Endothelial cell of umbilical vein (primary cell): ENCODE results near the gene PRKAG2. TPM values are rescaled to one million over a fixed set of nuclear protein-coding genes. Genes with fewer than 3 reads are reported as not detected.

Experiments
- BruUV-seq: library from RNA; stranded (reverse); fragments of 400-500 nt; replicated peaks from 2 replicates; lab custom pipeline; 2021; lab: Mats Ljungman, UMichigan
- CTCF ChIA-PET: fragments of 300-600, 350-600 bp; sonication (Branson Sonifier 250); formaldehyde crosslinking; loops from one replicate; lab custom pipeline; 2021; ENCODE audit warnings: antibody characterized with exemption, inconsistent platforms; lab: Charles Lee
- POLR2A ChIA-PET: fragments of 300-600, 350-600 bp; sonication (Branson Sonifier 250); formaldehyde crosslinking; loops from one replicate; lab custom pipeline; 2021; ENCODE audit warnings: antibody characterized with exemption, inconsistent platforms; lab: Charles Lee
- DNase-seq: peaks from one replicate; pipeline ENCODE4 v3.0.0-alpha.2; 2011; ENCODE audit warnings: low read depth, low spot score
- FAIRE-seq: peaks from 2 replicates; lab custom pipeline; 2011; peaks lifted over from hg19 to GRCh38; lab: Jason Lieb, UNC
- H2AFZ ChIP-seq: 2 replicates; pipeline ENCODE4 v1.6.0; 2012; ENCODE audit warnings: low read depth, low read length, control low read depth, inconsistent platforms
- H3K27ac ChIP-seq: 2 replicates; pipeline ENCODE4 v1.5.1; 2011; ENCODE audit warnings: low read depth, mild to moderate bottlenecking, control low read depth, low read length, moderate library complexity; ENCODE audit not compliant: insufficient read depth
- H3K27me3 ChIP-seq, 2 experiments: 2 replicates each; pipeline versions ENCODE4 v1.6.0 to v1.6.1; 2011; ENCODE audit warnings: low read length in 2 of 2, mixed read lengths in 1 of 2; ENCODE audit not compliant: control insufficient read depth in 2 of 2, insufficient read depth in 2 of 2
- H3K36me3 ChIP-seq, 2 experiments: 2 replicates in 1 of 2; 3 replicates in 1 of 2; pipeline ENCODE4 v1.5.1; 2011; ENCODE audit warnings: low read length in 2 of 2, mild to moderate bottlenecking in 1 of 2, moderate library complexity in 1 of 2; ENCODE audit not compliant: control insufficient read depth in 2 of 2, insufficient read depth in 2 of 2; ENCODE audit errors: extremely low read depth in 1 of 2
- H3K4me1 ChIP-seq: 3 replicates; pipeline ENCODE4 v1.5.1; 2011; ENCODE audit warnings: mild to moderate bottlenecking, low read length; ENCODE audit not compliant: control insufficient read depth, insufficient read depth; ENCODE audit errors: extremely low read depth
- H3K4me2 ChIP-seq: 2 replicates; pipeline ENCODE4 v1.6.1; 2011; ENCODE audit warnings: low read length, control low read depth, mixed read lengths; ENCODE audit not compliant: insufficient read depth
- H3K4me3 ChIP-seq, 3 experiments: fragments of 200-600 bp in 1 of 3; sonication (generic), shearing (Covaris generic) in 1 of 3; replicated peaks in 1 of 3; 2 replicates each; pipeline ENCODE4 v1.5.1; 2011 to 2016; ENCODE audit warnings: control low read depth in 3 of 3, low read length in 3 of 3, mild to moderate bottlenecking in 2 of 3, inconsistent platforms in 1 of 3, low read depth in 1 of 3, moderate library complexity in 1 of 3; ENCODE audit not compliant: insufficient read depth in 1 of 3
- H3K79me2 ChIP-seq: 2 replicates; pipeline ENCODE4 v1.6.0; 2012; ENCODE audit warnings: low read length, inconsistent platforms; ENCODE audit not compliant: control insufficient read depth, insufficient read depth
- H3K9ac ChIP-seq: replicated peaks from 2 replicates; pipeline ENCODE3; 2011; ENCODE audit warnings: low read length, control low read depth; ENCODE audit not compliant: insufficient read depth; ENCODE audit errors: extremely low read depth
- H3K9me1 ChIP-seq: replicated peaks from 3 replicates; pipeline ENCODE4 v1.6.0; 2011; ENCODE audit warnings: mild to moderate bottlenecking, low read length; ENCODE audit not compliant: control insufficient read depth, insufficient read depth; ENCODE audit errors: extremely low read depth
- H3K9me3 ChIP-seq: replicated peaks from 2 replicates; pipeline ENCODE4 v1.5.1; 2012; ENCODE audit warnings: low read length, inconsistent platforms; ENCODE audit not compliant: control insufficient read depth, insufficient read depth
- H4K20me1 ChIP-seq: replicated peaks from 2 replicates; pipeline ENCODE3; 2011; ENCODE audit warnings: mild to moderate bottlenecking, low read length; ENCODE audit not compliant: control insufficient read depth, insufficient read depth; ENCODE audit errors: extremely low read depth
- EZH2 ChIP-seq: IDR thresholded peaks from 2 replicates; pipeline ENCODE4 v1.6.1; 2012; ENCODE audit warnings: borderline replicate concordance, low read depth, mild to moderate bottlenecking, moderate library complexity, low read length, inconsistent platforms; ENCODE audit not compliant: severe bottlenecking
- FOS ChIP-seq: IDR thresholded peaks from 2 replicates; pipeline ENCODE4 v1.6.1; 2011; ENCODE audit warnings: mild to moderate bottlenecking, low read length, moderate library complexity, borderline replicate concordance; ENCODE audit not compliant: insufficient read depth
- GATA2 ChIP-seq: IDR thresholded peaks from 2 replicates; pipeline ENCODE4 v1.7.0; 2011; ENCODE audit warnings: low read depth, mild to moderate bottlenecking, moderate library complexity, mixed read lengths, low read length; ENCODE audit not compliant: insufficient read length, insufficient read depth
- JUN ChIP-seq: IDR thresholded peaks from 2 replicates; pipeline ENCODE4 v1.6.1; 2011; ENCODE audit warnings: borderline replicate concordance, low read depth; ENCODE audit not compliant: insufficient read length, insufficient read depth
- POLR2A ChIP-seq: IDR thresholded peaks from 2 replicates; pipeline ENCODE4 v1.6.1; 2012; ENCODE audit warnings: low read depth, mild to moderate bottlenecking, control low read depth, low read length
- dilution Hi-C: fragments of 300-500 bp; cut with MboI; formaldehyde crosslinking; loops from one replicate; pipeline ENCODE4 v1.15.0; 2019; ENCODE audit warnings: low sequenced_read_pairs; ENCODE audit not compliant: extremely low pct_ligation_motif_present
- intact Hi-C: fragments of 100-400 bp; cut with micrococcal nuclease; formaldehyde crosslinking; loops from one replicate; pipeline ENCODE4 v1.10.0; 2022
- polyA plus RNA-seq, 4 experiments: library from polyadenylated mRNA; depleted of rRNA in 3 of 4; stranded (reverse) in 3 of 4; unstranded in 1 of 4; fragments of >200 nt; gene quantifications; 2 replicates each; pipeline versions ENCODE4 v1.2.1 to v1.2.3, GENCODE V29; 2011 to 2012; ENCODE audit warnings: missing spikeins in 1 of 4
- total RNA-seq: library from RNA; stranded (reverse); gene quantifications from 2 replicates; pipeline ENCODE4 v1.2.3, GENCODE V29; 2021
- TF ChIP-seq, protein P1 (sequence below), 2 donors: IDR thresholded peaks; 1 replicate in 1 of 2; 2 replicates in 1 of 2; pipeline ENCODE4 v1.5.1; 2011; ENCODE audit warnings: low read length in 2 of 2, mild to moderate bottlenecking in 2 of 2, moderate library complexity in 2 of 2, control low read depth in 1 of 2, inconsistent platforms in 1 of 2, low read depth in 1 of 2; ENCODE audit not compliant: insufficient read depth in 1 of 2; ENCODE audit errors: extremely low read depth in 1 of 2

PRKAG2 gene
- total and polyA plus RNA-seq, 2 donors (not counting 3 experiments of a cell fraction or from before 2014, with no cell fraction given), result 19.3 to 51.5 TPM

DNA sequence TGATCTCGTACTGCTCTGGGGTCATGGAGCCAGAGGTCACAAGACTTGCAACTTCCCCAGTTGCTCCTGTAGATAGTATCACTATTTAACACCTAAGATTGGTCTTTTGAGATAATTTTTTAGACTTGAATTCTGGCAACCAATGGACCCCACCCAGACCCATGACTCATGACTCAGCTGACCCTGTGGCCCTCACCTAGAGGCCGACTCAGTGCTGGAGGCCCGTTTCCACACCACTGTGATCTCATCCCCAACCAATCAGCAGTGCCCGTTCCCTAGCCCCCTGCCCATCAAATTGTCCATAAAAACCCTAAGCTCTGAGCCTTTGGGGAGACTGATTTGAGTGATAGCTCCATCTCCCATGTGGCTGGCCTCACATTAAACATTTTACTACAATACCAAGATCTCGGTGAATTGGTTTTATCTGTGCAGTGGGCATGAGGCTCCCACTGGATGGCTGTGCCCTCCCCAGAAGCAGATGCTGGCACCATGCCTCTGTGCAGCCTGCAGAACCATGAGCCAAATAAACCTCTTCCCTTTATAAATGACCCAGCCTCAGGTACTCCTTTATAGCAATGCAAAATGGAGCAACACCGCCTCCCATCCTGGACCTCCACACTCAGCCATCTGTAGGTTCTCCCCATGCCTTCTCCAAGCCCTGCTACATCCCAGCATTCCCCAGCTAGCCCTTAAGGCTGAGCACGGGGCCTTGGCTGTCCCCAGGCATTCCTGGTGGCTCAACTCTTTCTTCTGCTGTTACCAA is 98.8 kb downstream of the PRKAG2 start:
- no TSS peak for BruUV-seq
- Histone ChIP-seq H3K27me3 (peaks cover 5 to 9% of the 10 kb centered on the region in 2 experiments), H3K27ac (no peak overlapping the region), H3K4me1 (peaks cover 4% of the 10 kb centered on the region), H3K79me2 (no peaks in the 10 kb centered on the region), H3K4me2 (no peak overlapping the region), H3K36me3 (no peaks in the 10 kb centered on the region), H3K9me1 (no peaks in the 10 kb centered on the region), H3K9me3 (no peaks in the 10 kb centered on the region), H2AFZ (no peak overlapping the region), H3K4me3 (no peak overlapping the region), H4K20me1 (no peaks in the 10 kb centered on the region), H3K9ac (no peak overlapping the region)
- FAIRE-seq, result no peak
- POLR2A ChIA-PET, result no interaction called here
- TF ChIP-seq GATA2 (no peak), EZH2 (no peak), FOS (no peak), POLR2A (no peak), JUN (no peak)
- TF ChIP-seq, protein P1, sequence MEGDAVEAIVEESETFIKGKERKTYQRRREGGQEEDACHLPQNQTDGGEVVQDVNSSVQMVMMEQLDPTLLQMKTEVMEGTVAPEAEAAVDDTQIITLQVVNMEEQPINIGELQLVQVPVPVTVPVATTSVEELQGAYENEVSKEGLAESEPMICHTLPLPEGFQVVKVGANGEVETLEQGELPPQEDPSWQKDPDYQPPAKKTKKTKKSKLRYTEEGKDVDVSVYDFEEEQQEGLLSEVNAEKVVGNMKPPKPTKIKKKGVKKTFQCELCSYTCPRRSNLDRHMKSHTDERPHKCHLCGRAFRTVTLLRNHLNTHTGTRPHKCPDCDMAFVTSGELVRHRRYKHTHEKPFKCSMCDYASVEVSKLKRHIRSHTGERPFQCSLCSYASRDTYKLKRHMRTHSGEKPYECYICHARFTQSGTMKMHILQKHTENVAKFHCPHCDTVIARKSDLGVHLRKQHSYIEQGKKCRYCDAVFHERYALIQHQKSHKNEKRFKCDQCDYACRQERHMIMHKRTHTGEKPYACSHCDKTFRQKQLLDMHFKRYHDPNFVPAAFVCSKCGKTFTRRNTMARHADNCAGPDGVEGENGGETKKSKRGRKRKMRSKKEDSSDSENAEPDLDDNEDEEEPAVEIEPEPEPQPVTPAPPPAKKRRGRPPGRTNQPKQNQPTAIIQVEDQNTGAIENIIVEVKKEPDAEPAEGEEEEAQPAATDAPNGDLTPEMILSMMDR (IDR thresholded peaks at IDR 0.05; ENCODE audit: extremely low read depth in 1 of 2, insufficient read depth in 1 of 2, low read depth in 1 of 2, low read length in 2 of 2), result no peak
- intact Hi-C loops, result no loop called here
- CTCF ChIA-PET, result interaction anchor here (0.9 to 1.1 kb wide), 3 partner anchors 10 to 929 kb away, joined by 3 to 4 read pairs (median 3); no protein-coding TSS in a partner anchor
- dilution Hi-C loops, result no loop called here
- no peak for DNase-seq
